ENCODE measurements around the gene UCMA.

- no peak for TF ChIP-seq POLR2A (IDR thresholded peaks at IDR 0.05; ENCODE audit: low read depth)
- TF ChIP-seq POLR2AphosphoS5 (IDR thresholded peaks at IDR 0.05): no peak
Measured at GRCh38 chr10:13231808-13232207, 2.4 kb downstream of the UCMA start.

All from esophagus muscularis mucosa (tissue), 2 donors.